Measurements from ENCODE around the gene TAF9.
"Not testable (repeated sequence)": the region's sequence is repeated elsewhere in the genome, so short reads cannot be mapped to it uniquely, and the experiment has no call there.

TAF9 gene

GRCh38 chr5:69404659-69405330, 35.5 kb upstream of the TAF9 start:
- in situ Hi-C loops (cut with HindIII; ENCODE audit: low sequenced_read_pairs): no loop called here
- DNase-seq (ENCODE audit: low read depth): no peak
- TF ChIP-seq CTCF (IDR thresholded peaks at IDR 0.05; ENCODE audit: low read depth, low read length, missing control alignments): no peak
- H3K4me3 ChIP-seq (ENCODE audit: low read depth, low read length): no peak overlapping the region

GRCh38 chr5:69378376-69378775, 9.1 kb upstream of the TAF9 start:
- DNase-seq (ENCODE audit: low read depth): no peak
- TF ChIP-seq CTCF (IDR thresholded peaks at IDR 0.05; ENCODE audit: low read depth, low read length, missing control alignments): no peak
- no peak overlapping the region for H3K4me3 ChIP-seq (ENCODE audit: low read depth, low read length)
- in situ Hi-C loops (cut with HindIII; ENCODE audit: low sequenced_read_pairs): loop anchor here (25.0 kb wide), 1 partner anchor 116 kb away; no protein-coding TSS in a partner anchor

GRCh38 chr5:69374911-69375446, 5.7 kb upstream of the TAF9 start:
- TF ChIP-seq CTCF (IDR thresholded peaks at IDR 0.05; ENCODE audit: low read depth, low read length, missing control alignments): no peak
- no peak overlapping the region for H3K4me3 ChIP-seq (ENCODE audit: low read depth, low read length)
- no peak for DNase-seq (ENCODE audit: low read depth)
- in situ Hi-C loops (cut with HindIII; ENCODE audit: low sequenced_read_pairs): loop anchor here (25.0 kb wide), 1 partner anchor 113 kb away; no protein-coding TSS in a partner anchor

- H3K4me3 ChIP-seq (ENCODE audit: low read depth, low read length): no peak overlapping the region
- no peak for TF ChIP-seq CTCF (IDR thresholded peaks at IDR 0.05; ENCODE audit: low read depth, low read length, missing control alignments)
- in situ Hi-C loops (cut with HindIII; ENCODE audit: low sequenced_read_pairs): no loop called here
- DNase-seq (ENCODE audit: low read depth): no peak
These were observed 3.1 kb upstream of the TAF9 start for GRCh38 chr5:69372394-69372793.

- peak overlapping the region; percentile 66 for H3K4me3 ChIP-seq (ENCODE audit: low read depth, low read length)
- DNase-seq (ENCODE audit: low read depth); in situ Hi-C loops (cut with HindIII; ENCODE audit: low sequenced_read_pairs): not testable (repeated sequence)
These were observed 1.0 kb upstream of the TAF9 start for GRCh38 chr5:69370335-69370734.

- in situ Hi-C loops (cut with HindIII; ENCODE audit: low sequenced_read_pairs): no loop called here
- no peak for TF ChIP-seq CTCF (IDR thresholded peaks at IDR 0.05; ENCODE audit: low read depth, low read length, missing control alignments)
- H3K4me3 ChIP-seq (ENCODE audit: low read depth, low read length): peak overlapping the region; percentile 66
- DNase-seq (ENCODE audit: low read depth): peak; percentile 11
These were observed 621 bp downstream of the TAF9 start for GRCh38 chr5:69368458-69369339.
